PC-9 (cell line): ENCODE results near the gene GYPC. TPM values are rescaled to one million over a fixed set of nuclear protein-coding genes. Genes with fewer than 3 reads are reported as not detected.

ENCODE experiments used
- Bru-seq: library from RNA; stranded (reverse); fragments of 400-500 nt; gene quantifications from one replicate; lab custom pipeline; 2021; lab: Mats Ljungman, UMichigan
- BruChase-seq, 2 experiments: library from RNA; stranded (reverse); fragments of 400-500 nt; gene quantifications; one replicate each; lab custom pipeline; 2021; lab: Mats Ljungman, UMichigan
- BruUV-seq: library from RNA; stranded (reverse); fragments of 400-500 nt; replicated peaks from 2 replicates; lab custom pipeline; 2021; lab: Mats Ljungman, UMichigan
- CTCF ChIA-PET: fragments of 300-600 bp; sonication (Branson Sonifier 250); formaldehyde crosslinking; loops from one replicate; lab custom pipeline; 2022; ENCODE audit warnings: antibody characterized with exemption; lab: Charles Lee
- POLR2A ChIA-PET: fragments of 300-600 bp; sonication (Branson Sonifier 250); formaldehyde crosslinking; loops from one replicate; lab custom pipeline; 2022; ENCODE audit warnings: antibody characterized with exemption; ENCODE audit not compliant: unreplicated experiment; lab: Charles Lee
- DNase-seq, 2 experiments: peaks; one replicate each; pipeline versions ENCODE4 v3.0.0 to v3.0.0-alpha.2; 2015 to 2022; ENCODE audit warnings: mixed read lengths in 1 of 2
- H2AFZ ChIP-seq: fragments of 200-600 bp; sonication (generic); 2 replicates; pipeline ENCODE4 v1.8.1; 2017; ENCODE audit warnings: antibody characterized with exemption
- H3F3A ChIP-seq: fragments of 200-600 bp; sonication (generic); 2 replicates; pipeline ENCODE4 v1.8.1; 2017; ENCODE audit warnings: antibody characterized with exemption, mild to moderate bottlenecking, low read depth; ENCODE audit not compliant: insufficient read depth
- H3K27ac ChIP-seq: fragments of 200-600 bp; sonication (generic); 2 replicates; pipeline ENCODE4 v1.6.1; 2016; ENCODE audit warnings: mixed run types
- H3K27me3 ChIP-seq: fragments of 200-600 bp; sonication (generic); 2 replicates; pipeline ENCODE4 v1.6.1; 2016; ENCODE audit warnings: low read depth, mixed run types; ENCODE audit not compliant: insufficient read depth
- H3K36me3 ChIP-seq: fragments of 200-600 bp; sonication (generic); 2 replicates; pipeline ENCODE4 v1.6.1; 2016; ENCODE audit warnings: low read depth, mixed run types
- H3K4me1 ChIP-seq: fragments of 200-600 bp; sonication (generic); replicated peaks from 2 replicates; pipeline ENCODE4 v1.6.1; 2016; ENCODE audit warnings: mixed run types; ENCODE audit not compliant: insufficient read depth
- H3K4me2 ChIP-seq: fragments of 200-600 bp; sonication (generic); 2 replicates; pipeline ENCODE4 v1.6.1; 2017; ENCODE audit warnings: mixed run types
- H3K4me3 ChIP-seq: fragments of 200-600 bp; sonication (generic); 2 replicates; pipeline ENCODE4 v1.6.1; 2016; ENCODE audit warnings: mixed run types
- H3K79me2 ChIP-seq: fragments of 200-600 bp; sonication (generic); 2 replicates; pipeline ENCODE4 v1.6.1; 2017; ENCODE audit warnings: low read depth, mixed run types
- H3K9me2 ChIP-seq: fragments of 200-600 bp; sonication (generic); 2 replicates; pipeline ENCODE4 v1.8.1; 2017; ENCODE audit warnings: mild to moderate bottlenecking; ENCODE audit not compliant: insufficient read depth
- H3K9me3 ChIP-seq: fragments of 200-600 bp; sonication (generic); 2 replicates; pipeline ENCODE4 v1.8.1; 2016; ENCODE audit warnings: low read depth; ENCODE audit not compliant: insufficient read depth
- H4K20me1 ChIP-seq: fragments of 200-600 bp; sonication (generic); 2 replicates; pipeline ENCODE4 v1.8.1; 2017; ENCODE audit not compliant: insufficient read depth
- CTCF ChIP-seq: fragments of 200-600 bp; sonication (generic); conservative IDR thresholded peaks from 2 replicates; pipeline ENCODE4 v1.6.1; 2017; ENCODE audit warnings: mixed run types, antibody characterized with exemption, mild to moderate bottlenecking, moderate library complexity
- EZH2 ChIP-seq: fragments of 200-600 bp; sonication (generic); IDR thresholded peaks from 2 replicates; pipeline ENCODE4 v1.8.0; 2017; ENCODE audit warnings: antibody characterized with exemption, low read depth
- intact Hi-C: fragments of 100-400 bp; cut with micrococcal nuclease; formaldehyde crosslinking; loops from one replicate; pipeline ENCODE4 v1.10.0; 2022; ENCODE audit not compliant: unreplicated experiment
- long read RNA-seq: library from polyadenylated mRNA; stranded (forward); transcript quantifications from one replicate; pipeline ENCODE4 v2.0.0, GENCODE V29; 2022
- total RNA-seq: library from RNA; stranded (reverse); gene quantifications from 2 replicates; pipeline ENCODE4 v1.2.3, GENCODE V29; 2021

Gene GYPC
- total RNA-seq = not detected in 2 replicates
- percentile 2 among the genes with signal in this experiment for Bru-seq, nascent RNA
- BruChase-seq, experiment 1, labeled RNA remaining after a 2-hour chase = percentile 5 among the genes with signal in this experiment
- BruChase-seq, experiment 2, labeled RNA remaining after a 6-hour chase = percentile 3 among the genes with signal in this experiment
- long read RNA-seq = 0 reads

- ChIA-PET CTCF (no interaction called here), POLR2A (no interaction called here)
- H3K36me3 ChIP-seq = no peaks in the 10 kb centered on the region
- no peak within 1 kb of the TSS for H3K4me3 ChIP-seq
- no peak within 1 kb of the TSS for H2AFZ ChIP-seq
- no peak within 1 kb of the TSS for H3K27ac ChIP-seq
- H3K4me2 ChIP-seq = no peak within 1 kb of the TSS
- 0 out of 2 replicates have a peak, but pooled peaks cover 4% of the 10 kb centered on the region for H4K20me1 ChIP-seq
- H3K9me3 ChIP-seq = no peaks in the 10 kb centered on the region
- H3K79me2 ChIP-seq = no peaks in the 10 kb centered on the region
- peaks cover 63% of the 10 kb centered on the region for H3K27me3 ChIP-seq
- DNase-seq = no peak
- TF ChIP-seq CTCF (no peak), EZH2 (no peak)
- no peaks in the 10 kb centered on the region for H3F3A ChIP-seq
- H3K4me1 ChIP-seq = no peaks in the 10 kb centered on the region
- no peaks in the 10 kb centered on the region for H3K9me2 ChIP-seq
- intact Hi-C loops = no loop called here
- BruUV-seq = no TSS peak
These were observed at the start of gene GYPC for GRCh38 chr2:126655500-126656430. TSS of gene GYPC (plus strand) at chr2:126656158. CDS start at chr2:126656264, 106 bp downstream.

GRCh38 chr2:126614524-126615227 is 41.3 kb upstream of the GYPC start:
- Histone ChIP-seq H4K20me1 (no peaks in the 10 kb centered on the region), H3K4me2 (no peak overlapping the region), H3K9me2 (no peaks in the 10 kb centered on the region), H3K4me3 (no peak overlapping the region), H3K36me3 (no peaks in the 10 kb centered on the region), H3K4me1 (no peaks in the 10 kb centered on the region), H3F3A (no peaks in the 10 kb centered on the region), H3K9me3 (no peaks in the 10 kb centered on the region), H3K27ac (no peak overlapping the region), H2AFZ (no peak overlapping the region), H3K27me3 (no peaks in the 10 kb centered on the region), H3K79me2 (no peaks in the 10 kb centered on the region)
- BruUV-seq = no TSS peak
- TF ChIP-seq EZH2 (no peak), CTCF (no peak)
- ChIA-PET CTCF (no interaction called here), POLR2A (no interaction called here)
- intact Hi-C loops = no loop called here
- DNase-seq = no peak

GRCh38 chr2:126616606-126617069 is 39.3 kb upstream of the GYPC start:
- H3F3A ChIP-seq = no peaks in the 10 kb centered on the region
- no TSS peak for BruUV-seq
- H4K20me1 ChIP-seq = no peaks in the 10 kb centered on the region
- H3K4me2 ChIP-seq = no peak overlapping the region
- H3K27me3 ChIP-seq = no peaks in the 10 kb centered on the region
- TF ChIP-seq EZH2 (no peak), CTCF (no peak)
- no peak overlapping the region for H3K4me3 ChIP-seq
- H3K9me3 ChIP-seq = no peaks in the 10 kb centered on the region
- no peak overlapping the region for H3K27ac ChIP-seq
- ChIA-PET POLR2A (no interaction called here), CTCF (no interaction called here)
- H2AFZ ChIP-seq = no peak overlapping the region
- H3K79me2 ChIP-seq = no peaks in the 10 kb centered on the region
- H3K36me3 ChIP-seq = no peaks in the 10 kb centered on the region
- DNase-seq = no peak
- intact Hi-C loops = no loop called here
- H3K4me1 ChIP-seq = no peaks in the 10 kb centered on the region
- H3K9me2 ChIP-seq = no peaks in the 10 kb centered on the region
